Activated CD4-positive, alpha-beta memory T cell treated with anti-CD3 and anti-CD28 coated beads, Interleukin-2, amount 10 ng/mL, durations not matched to agents 7 days and 5 days (primary cell): ENCODE data around the gene TAGLN3. TPM values are rescaled to one million over a fixed set of nuclear protein-coding genes. Genes with fewer than 3 reads are reported as not detected.

Experiments used
- CTCF ChIA-PET: fragments of 350-600 bp; sonication (Branson Sonifier 250); formaldehyde crosslinking; loops from one replicate; lab custom pipeline; 2021; ENCODE audit warnings: antibody characterized with exemption, inconsistent platforms; lab: Charles Lee
- POLR2A ChIA-PET: fragments of 350-600 bp; sonication (Branson Sonifier 250); formaldehyde crosslinking; loops from one replicate; lab custom pipeline; 2021; ENCODE audit warnings: antibody characterized with exemption; lab: Charles Lee
- DNase-seq: peaks from one replicate; pipeline ENCODE4 v3.0.0-alpha.2; 2020
- H3K27ac Mint-ChIP-seq: one replicate; pipeline ENCODE4 v1.8.0; 2021; ENCODE audit warnings: mild to moderate bottlenecking, mixed read lengths
- H3K27me3 Mint-ChIP-seq: one replicate; pipeline ENCODE4 v1.8.0; 2021; ENCODE audit warnings: mixed read lengths
- H3K36me3 Mint-ChIP-seq: one replicate; pipeline ENCODE4 v1.8.0; 2021; ENCODE audit warnings: low read depth, mixed read lengths
- H3K4me1 Mint-ChIP-seq: one replicate; pipeline ENCODE4 v1.8.0; 2021; ENCODE audit warnings: mixed read lengths
- H3K4me3 Mint-ChIP-seq: one replicate; pipeline ENCODE4 v1.8.0; 2021; ENCODE audit warnings: mild to moderate bottlenecking, mixed read lengths
- H3K9me3 Mint-ChIP-seq: one replicate; pipeline ENCODE4 v1.8.0; 2021; ENCODE audit warnings: mixed read lengths
- total RNA-seq, 2 experiments: library from RNA; stranded (reverse); gene quantifications; one replicate each; pipeline ENCODE4 v1.2.3, GENCODE V29; 2021

TAGLN3 gene
- total RNA-seq, 2 experiments from 2014 or later: 0.18 TPM; not detected in 1

- CTCF ChIA-PET: interaction anchor here (1.4 to 3.6 kb wide), 5 partner anchors 8 to 308 kb away, joined by 4 to 39 read pairs (median 7); no protein-coding TSS in a partner anchor
- H3K36me3 Mint-ChIP-seq: peaks cover 44% of the 10 kb centered on the region
- H3K9me3 Mint-ChIP-seq: no peaks in the 10 kb centered on the region
- H3K27ac Mint-ChIP-seq: peak overlapping the region; percentile 71
- H3K4me3 Mint-ChIP-seq: peak overlapping the region; percentile 75
- POLR2A ChIA-PET: interaction anchor here (1.6 to 2.4 kb wide), 3 partner anchors 8 to 19 kb away, joined by 3 to 28 read pairs (median 17); no protein-coding TSS in a partner anchor
- no peak for DNase-seq
- H3K27me3 Mint-ChIP-seq: no peaks in the 10 kb centered on the region
- peaks cover 61% of the 10 kb centered on the region for H3K4me1 Mint-ChIP-seq
Observed at GRCh38 chr3:111980716-111981456, 17.8 kb upstream of the TAGLN3 start.

- ChIA-PET CTCF (interaction anchor here (1.3 to 2.0 kb wide), 3 partner anchors 32 to 309 kb away, joined by 4 to 7 read pairs (median 4); no protein-coding TSS in a partner anchor), POLR2A (interaction anchor here (1.6 kb wide), 1 partner anchor 18 kb away, joined by 3 read pairs; no protein-coding TSS in a partner anchor)
- H3K4me1 Mint-ChIP-seq: peaks cover 65% of the 10 kb centered on the region
- no peaks in the 10 kb centered on the region for H3K27me3 Mint-ChIP-seq
- no peak overlapping the region for H3K4me3 Mint-ChIP-seq
- DNase-seq: no peak
- no peaks in the 10 kb centered on the region for H3K9me3 Mint-ChIP-seq
- H3K36me3 Mint-ChIP-seq: peaks cover 48% of the 10 kb centered on the region
- no peak overlapping the region for H3K27ac Mint-ChIP-seq
Observed at GRCh38 chr3:111981457-111981763, 17.3 kb upstream of the TAGLN3 start.

GRCh38 chr3:111984636-111985298 lies 14.0 kb upstream of the TAGLN3 start:
- no peak overlapping the region for H3K4me3 Mint-ChIP-seq

GRCh38 chr3:111986800-111987199 lies 11.9 kb upstream of the TAGLN3 start:
- Mint-ChIP-seq H3K9me3 (no peaks in the 10 kb centered on the region), H3K36me3 (peaks cover 63% of the 10 kb centered on the region), H3K4me3 (no peak overlapping the region), H3K27me3 (no peaks in the 10 kb centered on the region), H3K4me1 (peaks cover 49% of the 10 kb centered on the region), H3K27ac (peak overlapping the region; percentile 57)
- CTCF ChIA-PET: interaction anchor here (1.0 to 14.0 kb wide), 3 partner anchors 19 to 57 kb away, joined by 4 to 202 read pairs (median 30); no protein-coding TSS in a partner anchor
- no peak for DNase-seq
- POLR2A ChIA-PET: interaction anchor here (1.2 kb wide), 1 partner anchor 127 kb away, joined by 3 read pairs; no protein-coding TSS in a partner anchor

More at GRCh38 chr3:111984636-111985298, 14.0 kb upstream of the TAGLN3 start:
- CTCF ChIA-PET: interaction anchor here (14.0 kb wide), 1 partner anchor 29 kb away, joined by 202 read pairs; no protein-coding TSS in a partner anchor
- no peak overlapping the region for H3K27ac Mint-ChIP-seq
- peaks cover 67% of the 10 kb centered on the region for H3K4me1 Mint-ChIP-seq
- H3K36me3 Mint-ChIP-seq: peaks cover 65% of the 10 kb centered on the region
- POLR2A ChIA-PET: no interaction called here
- no peak for DNase-seq
- H3K27me3 Mint-ChIP-seq: no peaks in the 10 kb centered on the region
- H3K9me3 Mint-ChIP-seq: no peaks in the 10 kb centered on the region

GRCh38 chr3:111989061-111989678 lies 9.6 kb upstream of the TAGLN3 start:
- ChIA-PET POLR2A (interaction anchor here (0.6 to 3.3 kb wide), 5 partner anchors 9 to 31 kb away, joined by 3 to 28 read pairs (median 6); partner anchors contain the start of gene ABHD10), CTCF (interaction anchor here (0.8 to 14.0 kb wide), 24 partner anchors 10 to 420 kb away, joined by 3 to 202 read pairs (median 4); partner anchors contain the start of genes ABHD10 and TAGLN3)
- Mint-ChIP-seq H3K27ac (no peak overlapping the region), H3K4me3 (no peak overlapping the region), H3K9me3 (no peaks in the 10 kb centered on the region), H3K27me3 (no peaks in the 10 kb centered on the region), H3K36me3 (peaks cover 58% of the 10 kb centered on the region), H3K4me1 (peaks cover 31% of the 10 kb centered on the region)
- no peak for DNase-seq

- CTCF ChIA-PET: interaction anchor here (0.7 to 14.0 kb wide), 2 partner anchors 21 to 25 kb away, joined by 4 to 202 read pairs; no protein-coding TSS in a partner anchor
- Mint-ChIP-seq H3K4me1 (peaks cover 6% of the 10 kb centered on the region), H3K9me3 (no peaks in the 10 kb centered on the region), H3K27ac (no peak overlapping the region), H3K27me3 (no peaks in the 10 kb centered on the region), H3K36me3 (peaks cover 29% of the 10 kb centered on the region), H3K4me3 (no peak overlapping the region)
- POLR2A ChIA-PET: interaction anchor here (0.7 kb wide), 1 partner anchor 9 kb away, joined by 3 read pairs; no protein-coding TSS in a partner anchor
- no peak for DNase-seq
Observed at GRCh38 chr3:111993038-111993437, 5.7 kb upstream of the TAGLN3 start.

GRCh38 chr3:111999484-112000324 lies 982 bp downstream of the TAGLN3 start:
- ChIA-PET CTCF (interaction anchor here (1.1 to 4.8 kb wide), 2 partner anchors 10 to 14 kb away, joined by 5 to 29 read pairs; no protein-coding TSS in a partner anchor), POLR2A (interaction anchor here (1.0 to 1.2 kb wide), 2 partner anchors 18 to 21 kb away, joined by 3 read pairs; partner anchors contain the start of gene ABHD10)
- H3K36me3 Mint-ChIP-seq: peaks cover 4% of the 10 kb centered on the region
- no peaks in the 10 kb centered on the region for H3K27me3 Mint-ChIP-seq
- DNase-seq: no peak
- peaks cover 26% of the 10 kb centered on the region for H3K4me1 Mint-ChIP-seq
- peak overlapping the region; percentile 39 for H3K4me3 Mint-ChIP-seq
- H3K9me3 Mint-ChIP-seq: no peaks in the 10 kb centered on the region
- no peak overlapping the region for H3K27ac Mint-ChIP-seq

GRCh38 chr3:112000367-112000771 lies 1.6 kb downstream of the TAGLN3 start:
- Mint-ChIP-seq H3K4me1 (peaks cover 29% of the 10 kb centered on the region), H3K9me3 (no peaks in the 10 kb centered on the region), H3K27ac (no peak overlapping the region), H3K27me3 (no peaks in the 10 kb centered on the region), H3K36me3 (peaks cover 2% of the 10 kb centered on the region), H3K4me3 (no peak overlapping the region)
- CTCF ChIA-PET: interaction anchor here (4.8 kb wide), 1 partner anchor 10 kb away, joined by 29 read pairs; no protein-coding TSS in a partner anchor
- POLR2A ChIA-PET: interaction anchor here (1.0 kb wide), 1 partner anchor 22 kb away, joined by 3 read pairs; the partner anchor contains the start of gene ABHD10
- no peak for DNase-seq

GRCh38 chr3:112000966-112001365 lies 2.2 kb downstream of the TAGLN3 start:
- DNase-seq: no peak
- H3K4me1 Mint-ChIP-seq: peaks cover 29% of the 10 kb centered on the region
- POLR2A ChIA-PET: no interaction called here
- H3K9me3 Mint-ChIP-seq: no peaks in the 10 kb centered on the region
- H3K4me3 Mint-ChIP-seq: no peak overlapping the region
- no peak overlapping the region for H3K27ac Mint-ChIP-seq
- CTCF ChIA-PET: interaction anchor here (4.3 to 4.8 kb wide), 2 partner anchors 11 to 12 kb away, joined by 29 to 32 read pairs; no protein-coding TSS in a partner anchor
- no peaks in the 10 kb centered on the region for H3K36me3 Mint-ChIP-seq
- no peaks in the 10 kb centered on the region for H3K27me3 Mint-ChIP-seq

GRCh38 chr3:112001526-112001925 lies 2.8 kb downstream of the TAGLN3 start:
- Mint-ChIP-seq H3K36me3 (no peaks in the 10 kb centered on the region), H3K27me3 (no peaks in the 10 kb centered on the region), H3K4me1 (peaks cover 29% of the 10 kb centered on the region), H3K27ac (no peak overlapping the region), H3K9me3 (no peaks in the 10 kb centered on the region), H3K4me3 (no peak overlapping the region)
- POLR2A ChIA-PET: interaction anchor here (0.7 kb wide), 1 partner anchor 8 kb away, joined by 3 read pairs; no protein-coding TSS in a partner anchor
- DNase-seq: no peak
- CTCF ChIA-PET: interaction anchor here (4.3 to 4.8 kb wide), 2 partner anchors 11 to 12 kb away, joined by 29 to 32 read pairs; no protein-coding TSS in a partner anchor
